Neural cell (in vitro differentiated cells): ENCODE measurements around the gene SNCA. TPM values are rescaled to one million over a fixed set of nuclear protein-coding genes. Genes with fewer than 3 reads are reported as not detected.

Experiments used
- H2AFZ ChIP-seq: fragments of 200-600, 300-800 bp; sonication (generic), shearing (Covaris generic); 2 replicates; pipeline ENCODE4 v1.6.0; 2014; ENCODE audit warnings: low read depth, mild to moderate bottlenecking, antibody characterized with exemption, low read length, moderate library complexity
- H3F3A ChIP-seq: fragments of 200-600 bp; shearing (Covaris generic); 2 replicates; pipeline ENCODE4 v1.6.1; 2016; ENCODE audit warnings: mild to moderate bottlenecking, moderate library complexity, mixed read lengths, antibody characterized with exemption, low read length; ENCODE audit not compliant: insufficient read depth, poor library complexity, severe bottlenecking
- H3K27ac ChIP-seq: fragments of 200-600, 300-800 bp; sonication (generic), shearing (Covaris generic); 2 replicates; pipeline ENCODE4 v1.5.1; 2014; ENCODE audit warnings: mild to moderate bottlenecking, low read length, moderate library complexity
- H3K27me3 ChIP-seq: fragments of 300-800, 200-600 bp; sonication (generic), shearing (Covaris generic); 2 replicates; pipeline ENCODE4 v1.6.0; 2014; ENCODE audit warnings: mild to moderate bottlenecking, low read depth, low read length, moderate library complexity; ENCODE audit not compliant: insufficient read depth
- H3K36me3 ChIP-seq: fragments of 300-800, 200-600 bp; sonication (generic), shearing (Covaris generic); 2 replicates; pipeline ENCODE4 v1.5.1; 2014; ENCODE audit warnings: mild to moderate bottlenecking, antibody characterized with exemption, low read length, moderate library complexity; ENCODE audit not compliant: insufficient read depth
- H3K4me2 ChIP-seq: fragments of 300-800, 200-600 bp; sonication (generic), shearing (Covaris generic); 2 replicates; pipeline ENCODE4 v1.6.0; 2014; ENCODE audit warnings: mild to moderate bottlenecking, low read length
- H3K4me3 ChIP-seq: fragments of 300-800, 200-600 bp; sonication (generic), shearing (Covaris generic); 2 replicates; pipeline ENCODE4 v1.5.1; 2014; ENCODE audit warnings: mild to moderate bottlenecking, low read length, moderate library complexity
- H3K79me2 ChIP-seq: fragments of 200-600 bp; shearing (Covaris generic); replicated peaks from 2 replicates; pipeline ENCODE4 v1.6.0; 2014; ENCODE audit warnings: mild to moderate bottlenecking, low read length, moderate library complexity; ENCODE audit not compliant: insufficient read depth
- H3K9ac ChIP-seq: fragments of 300-800, 200-600 bp; sonication (generic), shearing (Covaris generic); 2 replicates; pipeline ENCODE4 v1.6.1; 2016; ENCODE audit warnings: mild to moderate bottlenecking, low read length, mixed read lengths
- H3K9me2 ChIP-seq: fragments of 200-600 bp; shearing (Covaris generic); 2 replicates; pipeline ENCODE4 v1.6.1; 2016; ENCODE audit warnings: mild to moderate bottlenecking, low read length, mixed read lengths; ENCODE audit not compliant: insufficient read depth
- H3K9me3 ChIP-seq: fragments of 200-600, 300-800 bp; sonication (generic), shearing (Covaris generic); 2 replicates; pipeline ENCODE4 v1.6.1; 2016; ENCODE audit warnings: mild to moderate bottlenecking, mixed run types, low read length, moderate library complexity, mixed read lengths
- H4K20me1 ChIP-seq: fragments of 200-600 bp; shearing (Covaris generic); 2 replicates; pipeline ENCODE4 v1.6.1; 2016; ENCODE audit warnings: mild to moderate bottlenecking, mixed run types; ENCODE audit not compliant: insufficient read depth
- CTCF ChIP-seq: fragments of 450-650 bp; IDR thresholded peaks from 2 replicates; pipeline ENCODE4 v1.5.1; 2014; ENCODE audit warnings: antibody characterized with exemption, mild to moderate bottlenecking, moderate library complexity; ENCODE audit not compliant: poor library complexity, severe bottlenecking
- EP300 ChIP-seq: fragments of 450-650 bp; conservative IDR thresholded peaks from 2 replicates; pipeline ENCODE4 v1.6.1; 2014; ENCODE audit warnings: antibody characterized with exemption, mild to moderate bottlenecking, moderate library complexity; ENCODE audit not compliant: poor library complexity, severe bottlenecking
- EZH2 ChIP-seq: fragments of 200-600, 300-800 bp; shearing (Covaris generic), sonication (generic); IDR thresholded peaks from 2 replicates; pipeline ENCODE4 v1.6.1; 2014; ENCODE audit warnings: antibody characterized with exemption, low read length, borderline replicate concordance, mild to moderate bottlenecking; ENCODE audit not compliant: insufficient read depth, poor library complexity, severe bottlenecking
- MXI1 ChIP-seq: fragments of 450-650 bp; conservative IDR thresholded peaks from 2 replicates; pipeline ENCODE4 v1.6.1; 2014; ENCODE audit warnings: antibody characterized with exemption, mild to moderate bottlenecking; ENCODE audit not compliant: poor library complexity, severe bottlenecking
- POLR2AphosphoS5 ChIP-seq: IDR thresholded peaks from 2 replicates; pipeline ENCODE4 v1.6.1; 2012
- RAD21 ChIP-seq: fragments of 450-650 bp; conservative IDR thresholded peaks from 2 replicates; pipeline ENCODE4 v1.6.1; 2014; ENCODE audit warnings: antibody characterized with exemption, mild to moderate bottlenecking, moderate library complexity
- REST ChIP-seq: IDR thresholded peaks from 2 replicates; pipeline ENCODE4 v1.6.1; 2012; ENCODE audit warnings: borderline replicate concordance
- SMC3 ChIP-seq: fragments of 450-650 bp; conservative IDR thresholded peaks from 2 replicates; pipeline ENCODE4 v1.6.1; 2014; ENCODE audit warnings: antibody characterized with exemption, mild to moderate bottlenecking, moderate library complexity; ENCODE audit not compliant: poor library complexity
- TAF1 ChIP-seq: IDR thresholded peaks from 2 replicates; pipeline ENCODE4 v1.6.1; 2012; ENCODE audit warnings: low read depth
- polyA plus RNA-seq: library from polyadenylated mRNA; depleted of rRNA; stranded (reverse); fragments of >200 nt; gene quantifications from 2 replicates; pipeline ENCODE4 v1.2.3, GENCODE V29; 2014

The SNCA gene
- polyA plus RNA-seq, 1 donor from 2014 or later = 66.1 TPM

DNA sequence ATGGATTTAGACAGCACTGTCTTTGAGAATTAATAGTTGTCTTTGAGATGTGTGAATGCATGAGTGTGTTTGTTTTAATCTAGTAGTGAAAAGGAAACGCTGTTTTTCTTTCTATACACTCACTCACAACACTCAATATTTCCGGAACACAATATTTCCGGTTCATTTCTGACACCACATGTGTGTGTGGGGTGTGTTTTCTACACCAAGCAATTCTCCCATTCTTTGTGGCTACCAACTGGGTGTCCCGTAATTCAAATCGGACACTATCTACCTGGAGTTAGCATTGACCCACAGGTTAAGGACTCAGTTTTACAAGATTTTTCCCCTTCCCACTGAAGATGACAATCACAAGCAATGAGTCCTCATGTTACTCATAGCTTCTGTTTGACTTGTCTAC is 113.9 kb downstream of the SNCA start:
- Histone ChIP-seq H3K4me3 (no peak overlapping the region), H3K4me2 (no peak overlapping the region), H3K36me3 (no peaks in the 10 kb centered on the region), H3K9ac (no peak overlapping the region), H3K27ac (no peak overlapping the region), H2AFZ (no peak overlapping the region), H3K27me3 (no peaks in the 10 kb centered on the region), H3K9me2 (no peaks in the 10 kb centered on the region), H3K79me2 (no peaks in the 10 kb centered on the region), H3K9me3 (no peaks in the 10 kb centered on the region), H3F3A (no peaks in the 10 kb centered on the region), H4K20me1 (no peaks in the 10 kb centered on the region)
- TF ChIP-seq MXI1 (no peak), EZH2 (no peak), SMC3 (no peak), CTCF (no peak), RAD21 (no peak), REST (no peak), POLR2AphosphoS5 (no peak), TAF1 (no peak), EP300 (no peak)

DNA sequence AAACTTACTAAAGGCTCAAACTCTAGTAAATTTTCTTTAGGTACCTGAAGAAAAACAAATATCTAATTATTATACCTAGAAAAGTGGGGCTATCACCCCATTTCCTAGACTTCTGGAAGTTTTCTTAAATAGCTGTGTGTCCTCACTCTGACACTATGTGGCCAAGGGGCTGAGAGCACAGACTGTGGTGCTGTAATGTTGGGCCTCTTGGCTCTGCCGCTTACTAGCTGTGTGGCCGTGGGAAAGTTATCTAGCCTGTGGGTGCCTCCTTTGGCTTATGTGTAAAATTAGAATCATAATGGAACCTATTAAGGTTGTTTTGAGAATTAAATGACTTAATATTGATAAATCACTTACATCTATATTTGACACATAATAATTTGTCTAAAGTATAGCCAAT is 114.4 kb downstream of the SNCA start:
- Histone ChIP-seq H2AFZ (no peak overlapping the region), H3K27ac (no peak overlapping the region), H3K4me2 (no peak overlapping the region), H4K20me1 (no peaks in the 10 kb centered on the region), H3K9me3 (no peaks in the 10 kb centered on the region), H3K9ac (no peak overlapping the region), H3K36me3 (no peaks in the 10 kb centered on the region), H3K9me2 (no peaks in the 10 kb centered on the region), H3K27me3 (no peaks in the 10 kb centered on the region), H3F3A (no peaks in the 10 kb centered on the region), H3K4me3 (no peak overlapping the region), H3K79me2 (no peaks in the 10 kb centered on the region)
- TF ChIP-seq POLR2AphosphoS5 (no peak), EZH2 (no peak), REST (no peak), CTCF (no peak), EP300 (no peak), SMC3 (no peak), RAD21 (no peak)
